H1 (cell line): ENCODE data around the gene EEF1AKMT1. TPM values are rescaled to one million over a fixed set of nuclear protein-coding genes. Genes with fewer than 3 reads are reported as not detected.

Experiments used
- CTCF ChIA-PET: fragments of 300-600 bp; sonication (Branson Sonifier 250); formaldehyde crosslinking; loops from one replicate; lab custom pipeline; 2021; ENCODE audit not compliant: partially characterized antibody; lab: Charles Lee
- POLR2A ChIA-PET: fragments of 300-600 bp; sonication (Branson Sonifier 250); formaldehyde crosslinking; loops from one replicate; lab custom pipeline; 2021; ENCODE audit warnings: inconsistent platforms; ENCODE audit not compliant: partially characterized antibody; lab: Charles Lee
- DNase-seq, 2 experiments: peaks; one replicate each; pipeline versions ENCODE4 v3.0.0 to v3.0.0-alpha.2; 2010 to 2022; ENCODE audit warnings: low spot score in 2 of 2, low read depth in 1 of 2, mixed read lengths in 1 of 2
- FAIRE-seq: peaks from 2 replicates; lab custom pipeline; 2011; peaks lifted over from hg19 to GRCh38; lab: Jason Lieb, UNC
- H2AFZ ChIP-seq: 2 replicates; pipeline ENCODE4 v1.8.1; 2012; ENCODE audit warnings: low read length, inconsistent platforms
- H2AK5ac ChIP-seq: 2 replicates; pipeline ENCODE4 v1.6.1; 2013; ENCODE audit warnings: low read depth, low read length
- H2BK120ac ChIP-seq: replicated peaks from 2 replicates; pipeline ENCODE3; 2013; ENCODE audit warnings: low read depth, low read length, inconsistent platforms
- H2BK12ac ChIP-seq: 2 replicates; pipeline ENCODE4 v1.6.1; 2013; ENCODE audit warnings: low read depth, low read length
- H2BK15ac ChIP-seq: 2 replicates; pipeline ENCODE4 v1.6.1; 2013; ENCODE audit warnings: low read length
- H2BK20ac ChIP-seq: 2 replicates; pipeline ENCODE4 v1.6.1; 2013; ENCODE audit warnings: low read length
- H2BK5ac ChIP-seq: 2 replicates; pipeline ENCODE4 v1.6.1; 2013; ENCODE audit warnings: low read depth, low read length
- H3K14ac ChIP-seq: 2 replicates; pipeline ENCODE4 v1.6.1; 2013; ENCODE audit warnings: inconsistent platforms; ENCODE audit not compliant: insufficient read length
- H3K18ac ChIP-seq: 2 replicates; pipeline ENCODE4 v1.6.1; 2013; ENCODE audit warnings: low read length; ENCODE audit errors: extremely low read depth
- H3K23ac ChIP-seq: 2 replicates; pipeline ENCODE4 v1.6.1; 2013; ENCODE audit warnings: inconsistent platforms; ENCODE audit not compliant: insufficient read length
- H3K23me2 ChIP-seq: 2 replicates; pipeline ENCODE4 v1.6.1; 2013; ENCODE audit warnings: low read depth, low read length
- H3K27ac ChIP-seq: 2 replicates; pipeline ENCODE4 v1.6.1; 2011; ENCODE audit warnings: low read depth, low read length, inconsistent platforms
- H3K27me3 ChIP-seq, 4 experiments: replicated peaks in 1 of 4; 1 replicate in 1 of 4; 2 replicates in 3 of 4; pipeline versions ENCODE4 v1.6.1 to v1.8.1; 2011 to 2013; ENCODE audit warnings: low read length in 3 of 4, mild to moderate bottlenecking in 3 of 4, inconsistent platforms in 2 of 4, mixed read lengths in 2 of 4, moderate library complexity in 1 of 4; ENCODE audit not compliant: control insufficient read depth in 3 of 4, insufficient read depth in 3 of 4; ENCODE audit errors: extremely low read depth in 1 of 4
- H3K36me3 ChIP-seq, 4 experiments: 2 replicates each; pipeline versions ENCODE4 v1.6.1 to v1.8.1; 2011 to 2013; ENCODE audit warnings: mild to moderate bottlenecking in 4 of 4, low read length in 3 of 4, moderate library complexity in 2 of 4, control low read depth in 1 of 4, inconsistent platforms in 1 of 4; ENCODE audit not compliant: insufficient read depth in 4 of 4, control insufficient read depth in 2 of 4
- H3K4ac ChIP-seq: replicated peaks from 2 replicates; pipeline ENCODE3; 2013; ENCODE audit warnings: low read length, low read depth, mixed read lengths, inconsistent platforms; ENCODE audit not compliant: insufficient read length
- H3K4me1 ChIP-seq, 4 experiments: replicated peaks in 1 of 4; 1 replicate in 1 of 4; 2 replicates in 3 of 4; pipeline versions ENCODE4 v1.6.1 to v1.8.1; 2011 to 2013; ENCODE audit warnings: low read length in 3 of 4, inconsistent platforms in 2 of 4, mixed read lengths in 1 of 4; ENCODE audit not compliant: insufficient read depth in 4 of 4, control insufficient read depth in 3 of 4
- H3K4me2 ChIP-seq, 2 experiments: 2 replicates each; pipeline versions ENCODE4 v1.6.1 to v1.8.1; 2011 to 2013; ENCODE audit warnings: low read depth in 2 of 2, low read length in 2 of 2, control low read depth in 1 of 2, inconsistent platforms in 1 of 2, mild to moderate bottlenecking in 1 of 2; ENCODE audit not compliant: insufficient read depth in 1 of 2
- H3K4me3 ChIP-seq, 4 experiments: fragments of 200-600, 300-600 bp in 1 of 4; sonication (generic), shearing (Covaris generic), sonication (Bioruptor Twin) in 1 of 4; 2 replicates each; pipeline versions ENCODE4 v1.5.1 to v1.8.1; 2011 to 2016; ENCODE audit warnings: low read length in 4 of 4, low read depth in 3 of 4, control low read depth in 2 of 4, inconsistent platforms in 2 of 4, mild to moderate bottlenecking in 2 of 4, mixed read lengths in 1 of 4, moderate library complexity in 1 of 4; ENCODE audit not compliant: insufficient read depth in 2 of 4; ENCODE audit errors: extremely low read depth in 1 of 4
- H3K56ac ChIP-seq: replicated peaks from 2 replicates; pipeline ENCODE3; 2013; ENCODE audit warnings: low read depth, mild to moderate bottlenecking, mixed read lengths, low read length, inconsistent platforms; ENCODE audit not compliant: insufficient read length
- H3K79me1 ChIP-seq: 2 replicates; pipeline ENCODE4 v1.6.1; 2013; ENCODE audit warnings: low read depth, low read length, control low read depth
- H3K79me2 ChIP-seq, 2 experiments: 2 replicates each; pipeline versions ENCODE4 v1.6.1 to v1.8.1; 2012 to 2013; ENCODE audit warnings: low read length in 2 of 2, mild to moderate bottlenecking in 2 of 2, inconsistent platforms in 1 of 2; ENCODE audit not compliant: insufficient read depth in 2 of 2, control insufficient read depth in 1 of 2
- H3K9ac ChIP-seq, 4 experiments: replicated peaks in 1 of 4; 1 replicate in 1 of 4; 2 replicates in 3 of 4; pipeline versions ENCODE4 v1.6.1 to v1.8.1; 2011 to 2013; ENCODE audit warnings: low read depth in 3 of 4, low read length in 3 of 4, control low read depth in 2 of 4, mild to moderate bottlenecking in 2 of 4, moderate library complexity in 2 of 4, inconsistent platforms in 1 of 4; ENCODE audit errors: extremely low read depth in 1 of 4
- H3K9me3 ChIP-seq, 2 experiments: 2 replicates each; pipeline versions ENCODE4 v1.6.1 to v1.8.1; 2012 to 2013; ENCODE audit warnings: mild to moderate bottlenecking in 2 of 2, moderate library complexity in 2 of 2, control low read depth in 1 of 2, inconsistent platforms in 1 of 2, low read depth in 1 of 2, low read length in 1 of 2, mixed read lengths in 1 of 2; ENCODE audit not compliant: insufficient read depth in 2 of 2
- H4K20me1 ChIP-seq, 2 experiments: replicated peaks in 1 of 2; 2 replicates each; pipeline versions ENCODE3 to v1.8.1; 2011 to 2013; ENCODE audit warnings: inconsistent platforms in 2 of 2, low read length in 2 of 2, mild to moderate bottlenecking in 1 of 2; ENCODE audit not compliant: insufficient read depth in 2 of 2, control insufficient read depth in 1 of 2
- H4K5ac ChIP-seq: 2 replicates; pipeline ENCODE4 v1.6.1; 2013; ENCODE audit warnings: low read length, low read depth, mixed read lengths, inconsistent platforms; ENCODE audit not compliant: insufficient read length
- H4K8ac ChIP-seq: 2 replicates; pipeline ENCODE4 v1.8.0; 2013; ENCODE audit warnings: mild to moderate bottlenecking, moderate library complexity, low read length, inconsistent platforms; ENCODE audit not compliant: insufficient read depth; ENCODE audit errors: extremely low read depth
- H4K91ac ChIP-seq: replicated peaks from 2 replicates; pipeline ENCODE3; 2013; ENCODE audit warnings: low read length, mixed read lengths, inconsistent platforms; ENCODE audit not compliant: insufficient read length
- BRCA1 ChIP-seq: IDR thresholded peaks from 2 replicates; pipeline ENCODE4 v1.6.1; 2012; ENCODE audit warnings: low read depth, low read length, improper control_type of control experiment
- CTBP2 ChIP-seq: IDR thresholded peaks from 2 replicates; pipeline ENCODE4 v1.7.0; 2011; ENCODE audit warnings: borderline replicate concordance, mild to moderate bottlenecking, moderate library complexity, mixed read lengths, low read length; ENCODE audit not compliant: insufficient read depth, insufficient read length
- EGR1 ChIP-seq: IDR thresholded peaks from 2 replicates; pipeline ENCODE4 v1.6.1; 2011; ENCODE audit warnings: low read depth, low read length, borderline replicate concordance
- MAX ChIP-seq: IDR thresholded peaks from 2 replicates; pipeline ENCODE4 v1.6.1; 2012; ENCODE audit warnings: inconsistent platforms
- RXRA ChIP-seq: IDR thresholded peaks from 2 replicates; pipeline ENCODE4 v1.6.1; 2011; ENCODE audit warnings: low read depth, mild to moderate bottlenecking, low read length, moderate library complexity; ENCODE audit not compliant: insufficient read depth
- ZNF274 ChIP-seq: IDR thresholded peaks from 2 replicates; pipeline ENCODE4 v1.7.0; 2012; ENCODE audit warnings: low read length, borderline replicate concordance; ENCODE audit errors: extremely low read depth
- WGBS, 2 experiments: shearing (Covaris generic) in 1 of 2; methylation state at CpG; one replicate each; pipeline versions ENCODE4 v1.1.6 to v1.1.7; 2013 to 2015; ENCODE audit warnings: low lambda C conversion rate in 2 of 2, mixed read lengths in 2 of 2, inconsistent platforms in 1 of 2, low coverage in 1 of 2, missing lambda C conversion rate in 1 of 2; ENCODE audit not compliant: insufficient replicate concordance in 2 of 2, insufficient coverage in 1 of 2, insufficient read length in 1 of 2; ENCODE audit errors: extremely low coverage in 1 of 2, missing lambda C conversion rate in 1 of 2; 5-methylcytosine and 5-hydroxymethylcytosine counted together
- polyA plus RNA-seq, 7 experiments: library from polyadenylated mRNA; depleted of rRNA in 3 of 7; stranded (reverse) in 5 of 7; unstranded in 2 of 7; fragments of >200 nt in 5 of 7; fragments of 200-250 nt in 2 of 7; gene quantifications; 1 replicate in 5 of 7; 2 replicates in 1 of 7; 4 replicates in 1 of 7; pipeline versions ENCODE4 v1.2.1 to v1.2.3, GENCODE V29; 2011 to 2013; ENCODE audit warnings: missing spikeins in 2 of 7, mixed read lengths in 2 of 7
- total RNA-seq: library from RNA; stranded (reverse); fragmentation: NEBNext Ultra II Directional; extraction: Animal tissue kit (Norgen Biotek cat#: 25700); gene quantifications from 2 replicates; pipeline ENCODE4 v1.2.1, GENCODE V29; 2021

EEF1AKMT1 gene
- total and polyA plus RNA-seq, 2 of the 8 experiments (the other 6 are each of a cell fraction or from before 2014, with no cell fraction given): 3.1 to 4.1 TPM

GRCh38 chr13:20760872-20761271, 12.9 kb downstream of the EEF1AKMT1 start:
- H3K9me3 ChIP-seq: no peaks in the 10 kb centered on the region; a peak in 2 of 4 replicates
- no peak overlapping the region for H3K18ac ChIP-seq
- H4K20me1 ChIP-seq: no peaks in the 10 kb centered on the region
- no peak overlapping the region for H3K56ac ChIP-seq
- H2BK15ac ChIP-seq: no peak overlapping the region
- no peak overlapping the region for H4K8ac ChIP-seq
- H3K79me1 ChIP-seq: no peaks in the 10 kb centered on the region
- no peak overlapping the region for H3K4me3 ChIP-seq
- H2AK5ac ChIP-seq: no peak overlapping the region
- H3K36me3 ChIP-seq: no peaks in the 10 kb centered on the region
- no peak overlapping the region for H3K14ac ChIP-seq
- no peaks in the 10 kb centered on the region for H3K27me3 ChIP-seq
- no peak for FAIRE-seq
- no peaks in the 10 kb centered on the region; a peak in 1 of 7 replicates for H3K4me1 ChIP-seq
- ChIA-PET CTCF (interaction anchor here (1.0 kb wide), 1 partner anchor 11 kb away, joined by 3 read pairs; no protein-coding TSS in a partner anchor), POLR2A (no interaction called here)
- 83% methylated on average over 3 of the region's 3 CpGs; no CpG with 5 or more reads in 1 of the 2 experiments for WGBS, 2 experiments
- H3K23ac ChIP-seq: no peak overlapping the region
- H3K4ac ChIP-seq: no peak overlapping the region
- H2BK120ac ChIP-seq: no peak overlapping the region
- no peak overlapping the region for H2BK5ac ChIP-seq
- H4K91ac ChIP-seq: no peak overlapping the region
- H3K27ac ChIP-seq: no peak overlapping the region
- H2BK20ac ChIP-seq: no peak overlapping the region
- DNase-seq: no peak
- H2AFZ ChIP-seq: no peak overlapping the region
- no peak overlapping the region for H3K4me2 ChIP-seq
- no peaks in the 10 kb centered on the region for H3K79me2 ChIP-seq
- H4K5ac ChIP-seq: no peak overlapping the region
- no peak overlapping the region for H2BK12ac ChIP-seq
- no peaks in the 10 kb centered on the region for H3K23me2 ChIP-seq
- H3K9ac ChIP-seq: no peak overlapping the region
- TF ChIP-seq CTBP2 (no peak), BRCA1 (no peak), ZNF274 (no peak), RXRA (no peak), MAX (no peak), EGR1 (no peak)
